GM19328 (cell line): ENCODE measurements around the gene RASA3.

Source experiments
- ATAC-seq: cut with Tn5 transposase; IDR thresholded peaks from one replicate; pipeline ENCODE4 v1.9.1; 2021; ENCODE audit warnings: mild to moderate bottlenecking, moderate library complexity; ENCODE audit not compliant: unreplicated experiment

RASA3 gene

DNA sequence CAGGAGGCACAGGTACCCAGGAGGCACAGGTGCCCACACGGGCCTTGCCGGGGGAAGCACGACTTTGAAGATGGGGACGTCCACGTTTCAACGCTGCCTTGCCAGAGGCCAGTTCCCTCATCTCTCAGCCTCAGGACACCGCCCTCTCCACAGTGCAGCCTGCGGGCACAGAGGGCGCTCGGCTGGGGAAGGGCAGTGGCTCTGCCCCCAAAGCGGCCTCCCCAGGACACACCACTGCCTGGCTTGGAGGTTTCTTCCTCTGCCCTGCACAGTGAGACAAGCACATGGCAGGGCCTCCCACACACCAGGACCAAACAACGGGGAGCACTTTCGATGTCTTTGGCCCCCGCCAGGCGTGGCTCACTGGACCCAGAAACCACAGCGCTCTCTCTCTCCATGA lies 73.0 kb downstream of the RASA3 start:
- ATAC-seq: no peak

DNA sequence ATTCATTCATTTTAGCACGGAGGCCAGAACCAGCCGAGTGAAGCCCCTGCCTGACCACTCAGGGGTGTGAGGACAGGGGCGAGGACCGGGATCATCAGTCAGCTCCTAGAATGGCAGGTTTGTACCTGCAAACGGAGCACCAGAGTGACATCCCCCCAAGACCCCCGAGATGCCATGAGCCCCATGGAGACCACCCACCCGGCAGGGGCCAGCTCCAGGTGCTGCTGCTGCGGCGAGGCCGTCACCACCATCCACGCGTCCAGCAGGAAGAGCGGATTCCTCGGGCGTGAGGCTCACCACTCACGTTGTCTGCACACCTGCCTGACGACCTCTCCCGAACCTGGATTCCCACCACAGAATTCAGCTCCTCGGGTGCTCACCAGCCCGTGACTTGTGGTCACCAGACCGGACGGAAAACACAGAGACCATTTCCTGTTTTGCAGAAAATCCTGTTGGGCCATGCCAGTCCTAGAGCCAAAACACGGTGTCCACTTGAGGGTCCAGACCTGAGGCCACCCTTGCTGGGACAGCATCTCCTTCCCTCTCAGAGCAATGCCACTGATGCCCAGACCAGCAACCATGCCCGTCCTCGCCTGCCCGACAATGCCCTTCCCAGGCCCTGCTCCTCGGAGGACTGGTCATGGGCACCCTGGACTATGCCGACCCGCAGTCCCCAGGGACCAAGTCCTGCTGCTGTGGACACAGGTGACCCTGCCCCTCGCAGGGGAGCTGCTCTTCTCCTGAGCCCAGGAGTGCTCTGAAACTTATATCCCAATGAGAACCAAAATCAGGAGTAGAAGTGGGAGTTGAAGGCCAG lies 74.2 kb downstream of the RASA3 start:
- no peak for ATAC-seq

DNA sequence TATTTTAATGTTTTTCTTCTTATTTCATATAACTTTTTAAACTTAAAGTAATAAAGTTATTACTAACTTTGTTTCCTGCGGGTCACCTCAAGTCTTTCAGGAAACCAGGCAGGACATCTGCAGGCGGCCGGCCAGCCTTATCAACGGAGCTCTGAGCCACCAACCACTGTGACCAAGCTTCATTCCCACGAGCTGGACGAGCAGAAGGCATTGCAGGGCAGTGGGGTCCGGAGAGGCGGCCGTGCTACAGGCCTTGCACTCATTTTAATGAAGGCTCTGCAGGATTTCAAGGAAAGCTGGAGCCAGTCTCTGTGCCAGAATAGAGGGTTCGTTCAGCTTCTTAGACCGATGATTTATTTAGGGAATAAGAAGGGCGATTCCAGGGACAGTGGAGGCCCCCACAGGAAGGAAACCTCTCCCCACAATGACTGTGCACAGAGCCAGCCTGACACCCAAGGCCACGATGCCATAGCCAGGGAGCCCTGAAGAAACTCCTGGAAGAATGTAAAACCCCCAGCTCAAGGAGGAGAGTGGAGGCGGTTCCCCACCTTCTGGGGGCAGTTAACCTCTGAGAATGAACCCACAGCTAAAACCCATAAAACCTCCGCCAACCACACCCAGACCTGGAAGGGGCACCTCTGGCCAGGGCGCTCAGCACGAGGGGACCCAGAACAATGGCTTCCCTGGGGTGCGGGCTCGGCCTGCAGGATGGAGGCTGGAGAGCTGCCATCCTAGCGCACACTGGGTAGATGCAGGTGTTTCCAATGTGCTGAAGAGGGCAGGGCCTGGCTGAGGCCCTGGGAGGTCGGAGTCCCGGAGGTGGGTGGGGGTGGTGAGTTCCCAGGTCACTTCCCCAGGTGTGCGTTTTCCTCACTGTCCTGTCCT lies 75.0 kb downstream of the RASA3 start:
- no peak for ATAC-seq

DNA sequence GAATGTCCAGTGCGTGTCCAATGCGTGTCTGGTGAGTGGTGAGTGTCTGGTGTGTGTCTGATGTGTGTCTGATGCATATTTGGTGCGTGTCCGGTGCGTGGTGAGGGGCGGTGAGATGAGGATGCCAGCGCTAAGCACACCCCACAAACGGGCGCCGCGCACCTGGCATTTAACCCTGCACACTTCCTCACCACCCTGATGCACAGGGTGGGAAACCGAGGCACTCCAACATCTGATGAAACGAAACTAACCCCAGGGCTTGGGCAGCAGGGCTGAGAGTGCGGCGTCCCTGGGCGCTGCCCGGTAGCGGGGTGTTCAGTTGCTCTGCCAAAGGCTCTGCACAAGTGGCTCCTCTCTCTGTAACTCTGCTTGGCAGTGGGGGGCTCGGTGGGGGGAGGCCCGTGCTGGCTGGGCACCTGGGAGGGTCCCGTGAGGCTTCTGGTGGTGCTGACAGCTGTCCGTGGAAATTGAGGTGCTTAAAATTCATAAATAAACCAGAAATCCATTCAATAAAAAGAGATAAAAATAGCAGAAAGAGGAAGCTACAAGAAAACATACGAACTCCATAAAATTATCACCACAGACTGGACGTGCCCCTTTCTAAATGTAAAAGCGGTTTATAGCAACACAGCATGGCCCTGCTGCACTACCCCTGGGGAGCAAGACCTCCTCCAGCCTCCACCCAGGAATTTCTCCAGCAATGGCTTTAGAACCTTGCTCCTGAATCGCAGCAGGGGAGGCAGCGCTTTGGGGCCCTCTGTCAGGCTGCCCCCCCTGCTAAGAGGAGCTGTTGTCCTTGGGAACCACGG lies 76.0 kb downstream of the RASA3 start:
- no peak for ATAC-seq

DNA sequence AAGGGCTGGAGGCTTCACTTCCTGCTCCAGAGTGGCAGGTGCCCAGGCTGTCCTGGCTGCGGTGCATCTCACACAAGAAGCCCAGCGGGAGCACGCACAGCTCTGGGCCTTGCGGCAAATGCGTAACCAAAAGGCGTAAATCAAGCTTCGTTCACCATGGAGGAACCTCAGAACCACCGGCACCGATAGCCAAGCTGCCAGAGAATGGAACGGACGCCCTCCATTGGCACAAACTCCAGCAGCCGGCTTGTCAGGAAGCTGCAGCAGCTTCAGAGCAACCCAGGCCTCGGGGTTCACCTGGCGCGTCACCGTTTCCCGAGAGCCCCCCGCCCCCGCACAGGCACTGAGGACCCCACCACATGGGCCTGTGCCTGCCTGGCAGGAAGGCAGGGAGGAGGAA lies 76.7 kb downstream of the RASA3 start:
- no peak for ATAC-seq

DNA sequence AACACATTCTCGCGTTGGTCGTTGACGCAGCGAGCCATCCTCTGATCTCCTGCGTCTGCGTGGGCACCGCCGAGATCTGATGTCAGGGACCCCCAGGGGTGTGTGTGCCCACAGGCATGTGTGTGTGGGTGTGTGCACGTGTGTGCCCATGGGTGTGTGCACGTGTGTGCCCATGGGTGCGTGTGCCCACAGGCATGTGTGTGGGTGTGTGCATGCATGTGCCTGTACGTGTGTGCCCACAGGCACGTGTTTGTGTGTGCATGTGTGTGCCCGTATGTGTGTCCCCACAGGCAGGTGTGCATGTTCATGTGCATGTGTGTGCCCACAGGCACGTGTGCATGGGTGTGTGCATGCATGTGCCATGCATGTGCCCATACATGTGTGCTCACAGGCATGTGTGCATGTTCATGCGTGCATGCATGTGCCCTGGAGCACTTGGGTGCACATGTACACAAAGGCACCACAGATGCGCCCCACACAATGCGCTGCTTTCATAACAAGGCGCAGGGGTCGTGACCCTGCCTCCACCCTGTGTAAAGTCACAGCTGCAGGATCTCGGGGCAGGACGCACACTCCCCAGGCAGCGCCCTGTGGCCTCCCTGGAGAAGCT lies 77.5 kb downstream of the RASA3 start:
- ATAC-seq: no peak

DNA sequence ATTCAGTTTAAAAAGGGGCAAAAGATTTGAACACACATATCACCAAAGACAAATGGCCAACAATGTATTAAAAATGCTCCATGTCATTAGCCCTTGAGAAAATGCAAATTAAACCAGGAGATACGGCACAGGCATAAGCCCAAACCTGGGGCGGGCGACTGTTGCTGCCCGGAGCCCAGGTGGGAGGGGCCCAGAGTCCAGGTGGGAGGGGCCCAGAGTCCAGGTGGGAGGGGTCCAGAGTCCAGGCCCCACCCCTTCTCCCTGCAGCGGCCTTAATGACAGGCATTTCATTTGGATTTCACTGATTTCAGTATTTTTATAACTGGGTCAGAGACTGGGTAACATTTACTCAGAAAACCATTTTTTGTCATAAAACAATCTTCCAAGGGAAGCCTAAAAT lies 78.2 kb downstream of the RASA3 start:
- ATAC-seq: no peak

DNA sequence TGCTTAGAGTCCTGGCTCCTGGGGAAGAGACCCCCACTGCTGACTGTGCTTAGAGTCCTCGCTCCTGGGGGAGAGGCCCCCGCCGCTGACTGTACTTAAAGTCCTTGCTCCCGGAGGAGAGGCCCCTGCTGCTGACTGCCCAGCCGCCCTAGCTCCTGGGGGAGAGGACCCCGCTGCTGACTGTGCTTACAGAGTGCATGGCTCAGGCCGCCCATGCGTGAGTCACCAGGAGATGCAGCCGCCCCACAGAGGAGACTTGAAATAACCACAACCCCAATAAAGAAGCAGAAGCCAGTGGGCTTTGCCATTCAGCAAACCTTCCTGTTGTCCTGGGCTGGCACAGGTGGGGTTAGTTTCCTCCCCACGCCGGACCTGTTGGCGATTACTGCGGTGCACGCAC lies 79.4 kb downstream of the RASA3 start:
- no peak for ATAC-seq

DNA sequence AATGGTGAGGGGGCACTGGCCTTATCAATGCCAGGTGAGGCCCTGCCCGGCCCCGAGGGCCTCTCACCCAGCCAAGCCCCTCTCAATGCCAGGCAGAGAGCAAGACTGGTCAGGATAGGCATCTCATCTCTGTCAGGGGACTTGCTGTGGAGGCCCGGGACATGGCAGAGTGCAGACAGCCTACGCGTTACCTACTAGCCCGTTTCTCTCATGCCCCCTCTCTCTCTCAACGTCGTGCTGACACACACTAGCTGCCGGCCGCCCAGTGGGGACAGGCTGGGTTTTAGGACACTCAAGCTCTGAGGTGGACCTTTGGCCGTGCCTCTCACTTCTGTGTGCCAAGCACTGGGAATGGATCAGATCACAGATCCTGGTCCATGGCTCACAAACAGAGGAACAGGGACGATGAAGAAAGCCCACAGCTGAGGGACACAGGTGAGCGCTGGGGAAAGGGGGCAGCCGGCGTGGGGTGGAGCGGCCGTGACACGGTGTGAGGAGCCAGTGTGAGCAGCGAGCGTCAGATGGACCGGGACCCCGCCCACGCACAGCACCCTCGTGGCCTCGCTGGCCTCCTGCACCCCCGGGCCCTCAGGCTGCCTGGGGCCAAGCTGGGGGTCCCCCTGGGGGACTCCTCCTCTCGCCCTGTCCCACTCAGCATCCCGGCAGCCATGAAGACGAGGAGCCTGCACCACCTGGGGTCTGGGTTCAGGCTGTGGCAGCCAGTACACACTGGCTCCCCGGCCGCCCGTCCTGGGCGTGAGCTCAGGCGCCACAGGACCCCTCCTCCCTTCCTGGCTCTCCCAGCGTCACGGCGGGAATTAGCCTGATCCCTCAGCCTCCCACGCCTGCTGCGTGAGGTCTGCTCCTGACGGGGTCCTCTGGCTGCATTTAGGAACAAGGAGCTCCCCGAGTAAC lies 81.6 kb downstream of the RASA3 start:
- no peak for ATAC-seq

DNA sequence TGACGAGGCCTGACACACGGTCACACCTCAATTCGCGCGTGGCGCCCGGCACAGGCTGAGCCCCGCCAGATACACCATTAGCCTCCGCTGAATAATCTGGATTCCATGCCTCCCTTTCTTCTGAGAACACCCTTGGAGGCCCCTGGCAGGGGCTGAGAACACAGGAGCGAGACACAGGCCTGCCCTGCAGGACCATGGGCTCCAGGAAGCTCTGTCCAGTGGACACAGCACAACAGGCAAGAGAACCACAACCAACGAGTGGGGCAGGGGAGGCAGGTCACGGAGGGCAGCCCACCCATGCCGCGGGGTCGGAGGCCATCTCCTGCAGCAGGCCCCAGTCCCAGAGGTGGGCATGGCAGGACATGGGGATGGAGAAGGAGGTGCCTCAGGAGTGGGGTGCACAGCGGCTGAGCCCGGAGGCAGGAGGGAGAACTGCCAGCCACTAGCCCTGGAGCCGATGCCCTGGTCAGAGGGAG lies 82.8 kb downstream of the RASA3 start:
- no peak for ATAC-seq

DNA sequence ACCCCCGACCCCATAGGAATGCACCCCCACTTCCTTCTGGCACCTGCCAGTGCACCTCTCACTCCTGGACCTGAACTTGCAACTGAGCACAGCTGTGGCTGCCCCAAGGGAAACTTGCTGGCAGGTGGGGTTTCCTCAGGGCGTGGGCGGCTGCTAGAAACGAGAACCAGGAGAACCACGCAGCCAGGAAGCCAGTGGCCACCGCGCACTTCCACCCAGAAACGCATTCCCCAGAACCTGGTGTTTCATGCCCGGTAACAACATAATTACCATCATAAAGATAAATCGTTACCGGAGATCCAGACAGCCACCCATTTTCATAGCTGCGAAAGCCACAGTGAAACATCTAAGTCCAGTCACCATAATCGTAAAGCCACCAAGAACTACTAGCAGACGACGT lies 83.4 kb downstream of the RASA3 start:
- no peak for ATAC-seq

DNA sequence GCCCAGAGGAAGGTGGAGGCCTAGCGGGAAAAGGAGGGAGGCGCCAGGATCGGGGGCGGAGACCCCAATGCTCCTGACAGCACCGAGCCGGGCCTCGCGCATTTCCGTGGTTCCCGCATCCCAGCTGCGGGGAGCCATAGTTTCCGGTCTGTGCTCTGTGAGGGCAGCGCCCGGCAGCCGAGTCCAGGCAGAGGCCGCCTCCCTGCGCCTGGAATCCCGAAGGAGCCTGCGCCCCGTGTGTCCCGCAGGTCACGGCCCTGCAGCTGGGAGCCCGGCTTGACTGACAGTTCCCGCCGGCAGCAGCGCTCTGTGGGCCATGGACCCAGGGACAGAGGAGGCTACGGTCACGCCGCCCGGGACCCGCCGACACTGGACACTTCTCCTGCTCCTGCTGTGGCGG lies 84.0 kb downstream of the RASA3 start:
- no peak for ATAC-seq

DNA sequence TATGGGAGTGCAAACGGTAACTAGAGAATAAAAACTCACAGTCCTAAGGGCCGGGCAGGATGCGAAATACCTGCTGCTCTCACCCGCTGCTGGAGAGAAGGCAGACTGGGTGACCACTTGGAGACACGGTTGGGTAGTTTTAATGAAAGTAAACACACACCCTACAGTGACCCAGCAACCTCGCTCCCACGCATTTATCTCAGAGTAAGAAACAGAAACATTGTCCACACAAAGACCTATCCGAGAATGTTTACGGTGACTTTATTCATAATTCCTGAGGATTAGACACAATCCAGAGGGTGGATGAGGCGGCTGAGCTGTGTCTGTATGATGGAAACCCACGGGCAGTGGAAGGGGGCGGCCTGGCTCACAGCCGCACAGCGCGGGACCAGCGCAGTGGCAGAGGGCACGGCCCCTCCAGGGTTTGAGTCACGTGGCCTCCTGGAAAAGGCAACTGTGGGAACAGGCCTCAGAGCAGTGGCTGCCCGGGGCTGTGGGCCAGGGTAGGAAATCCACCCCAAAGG lies 85.0 kb downstream of the RASA3 start:
- ATAC-seq: no peak

DNA sequence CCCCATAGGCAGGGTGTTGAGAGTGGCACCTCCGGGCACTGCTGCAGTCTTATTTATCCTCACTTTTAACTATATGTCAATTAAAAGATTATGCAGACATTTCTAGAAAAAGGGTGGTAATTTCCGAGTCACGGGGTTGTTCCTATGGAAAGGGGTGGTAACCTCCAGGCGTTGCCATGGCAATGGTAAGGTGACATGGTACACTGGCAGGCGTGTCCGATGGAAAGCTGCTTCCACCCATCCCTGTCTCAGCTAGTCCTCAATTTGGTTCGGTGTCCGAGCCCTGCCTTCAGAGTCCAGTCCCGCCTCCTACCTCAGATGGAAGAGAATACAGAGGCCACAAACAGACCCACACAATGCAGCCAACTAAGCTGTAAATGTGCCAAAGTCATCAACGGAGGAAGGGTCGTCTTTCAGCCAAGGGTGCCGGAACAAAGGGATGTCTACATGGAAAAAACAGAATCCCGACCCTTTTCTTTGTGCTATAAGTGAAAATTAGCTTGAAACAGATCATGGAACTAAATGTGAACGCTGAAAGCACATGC lies 85.9 kb downstream of the RASA3 start:
- ATAC-seq: no peak

DNA sequence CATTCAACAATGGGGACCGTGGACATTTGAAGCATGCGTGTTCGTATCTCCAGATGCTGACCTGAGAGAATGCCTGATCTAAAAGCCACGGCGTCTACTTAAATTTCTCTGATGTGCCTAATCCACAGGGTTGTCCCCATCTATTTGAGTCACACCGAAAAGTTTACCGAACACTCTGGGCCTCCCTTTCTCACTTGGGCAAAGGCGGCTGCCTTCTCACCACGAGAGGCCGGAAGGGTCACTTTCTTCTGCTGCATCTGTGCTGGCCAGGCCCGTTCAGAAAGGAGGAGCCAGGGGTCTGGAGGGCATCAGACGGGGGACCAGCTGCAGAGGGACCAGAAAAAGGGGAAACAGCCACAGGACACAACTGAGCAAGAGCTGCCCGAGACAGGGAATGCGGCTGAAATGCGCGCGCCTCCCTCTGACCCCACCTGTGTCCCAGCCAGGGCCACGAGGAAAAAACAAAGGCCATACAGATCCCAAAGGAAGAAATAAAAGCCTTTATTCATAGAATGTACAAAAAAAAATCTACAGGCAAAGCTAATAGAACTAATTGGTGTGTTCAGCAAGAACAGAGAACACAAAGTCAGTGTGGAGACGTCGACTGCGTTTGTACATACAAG lies 87.2 kb downstream of the RASA3 start:
- ATAC-seq: no peak

DNA sequence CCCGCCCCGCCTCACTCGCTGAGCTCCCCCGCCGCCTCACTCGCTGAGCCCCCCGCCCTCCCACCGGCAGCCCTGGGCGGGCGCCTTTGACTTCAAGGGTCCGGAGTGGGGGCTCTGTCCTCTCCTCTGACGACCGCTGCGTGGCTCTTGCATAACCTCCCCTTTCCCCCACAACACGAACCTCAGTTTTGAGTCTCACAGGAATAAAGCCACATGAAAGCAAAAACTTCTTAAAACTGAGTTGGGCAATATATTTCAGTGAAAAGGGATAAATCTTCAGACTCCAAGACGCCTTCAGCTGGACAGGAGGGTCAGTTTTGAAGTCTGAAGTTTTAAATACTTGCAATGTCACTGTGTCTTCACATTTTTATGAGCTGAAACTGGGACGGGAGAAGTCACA lies 87.9 kb downstream of the RASA3 start:
- ATAC-seq: no peak

DNA sequence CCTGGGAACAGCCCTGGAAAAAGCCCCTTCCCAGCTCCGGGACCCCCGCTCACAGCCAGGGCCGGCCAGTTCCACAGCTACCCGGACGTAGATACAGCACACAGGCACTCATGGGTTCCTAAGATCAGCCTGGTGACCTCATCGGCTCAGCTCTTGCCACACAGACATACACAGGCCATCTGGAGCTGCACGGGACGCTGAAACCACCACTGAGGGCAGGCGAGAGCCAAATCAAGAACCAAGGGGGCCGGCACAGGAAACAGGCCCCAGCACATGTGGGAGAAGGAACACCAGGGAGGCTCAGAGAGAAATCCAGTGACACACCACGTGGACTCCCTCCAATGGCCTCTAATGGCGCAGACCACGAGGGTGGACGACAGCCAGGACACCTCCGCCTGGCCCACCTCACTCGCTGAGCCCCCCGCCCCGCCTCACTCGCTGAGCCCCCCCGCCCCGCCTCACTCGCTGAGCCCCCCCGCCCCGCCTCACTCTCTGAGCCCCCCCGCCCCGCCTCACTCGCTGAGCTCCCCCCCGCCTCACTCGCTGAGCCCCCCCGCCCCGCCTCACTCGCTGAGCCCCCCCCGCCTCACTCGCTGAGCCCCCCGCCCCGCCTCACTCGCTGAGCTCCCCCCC lies 88.9 kb downstream of the RASA3 start:
- no peak for ATAC-seq

DNA sequence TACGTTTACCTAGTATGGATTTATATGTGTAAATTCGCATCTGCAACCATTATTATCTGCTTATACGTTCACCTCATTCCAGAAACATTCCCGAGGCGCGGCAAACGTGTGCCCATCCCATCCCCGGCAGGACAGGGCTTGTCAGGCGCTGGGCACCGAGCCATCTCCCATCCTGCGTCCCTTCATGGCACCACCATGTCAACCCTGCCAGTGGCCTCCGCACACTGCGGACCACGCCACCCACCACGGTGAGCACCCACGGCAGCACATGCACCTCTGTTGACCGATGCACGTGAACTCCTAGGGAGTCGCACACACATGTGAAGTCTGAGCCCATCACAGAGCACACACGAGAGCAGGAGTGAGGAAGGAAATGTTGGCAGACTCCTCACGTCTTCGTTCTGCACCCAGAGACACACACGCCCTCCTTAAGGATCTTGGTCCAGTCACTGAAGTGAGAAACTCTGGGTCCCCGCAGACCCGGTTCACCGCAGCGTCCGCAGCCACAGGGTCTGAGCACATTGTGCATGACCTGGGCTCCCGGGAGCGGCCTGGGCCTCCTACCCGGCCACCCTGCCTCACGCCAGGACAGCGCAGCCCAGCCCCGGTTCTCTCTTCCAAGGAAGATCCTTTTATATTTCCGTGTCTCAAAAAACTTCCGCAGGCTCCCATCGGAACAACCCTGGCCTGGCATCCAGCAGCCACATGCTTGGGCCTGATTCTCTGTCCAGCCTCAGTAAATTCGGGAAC lies 90.2 kb downstream of the RASA3 start:
- no peak for ATAC-seq
